H1 (cell line): ENCODE measurements around the gene RASA1. TPM values are rescaled to one million over a fixed set of nuclear protein-coding genes. Genes with fewer than 3 reads are reported as not detected.

Experiments
- CTCF ChIA-PET: fragments of 300-600 bp; sonication (Branson Sonifier 250); formaldehyde crosslinking; loops from one replicate; lab custom pipeline; 2021; ENCODE audit not compliant: partially characterized antibody; lab: Charles Lee
- POLR2A ChIA-PET: fragments of 300-600 bp; sonication (Branson Sonifier 250); formaldehyde crosslinking; loops from one replicate; lab custom pipeline; 2021; ENCODE audit warnings: inconsistent platforms; ENCODE audit not compliant: partially characterized antibody; lab: Charles Lee
- DNase-seq, 2 experiments: peaks; one replicate each; pipeline versions ENCODE4 v3.0.0 to v3.0.0-alpha.2; 2010 to 2022; ENCODE audit warnings: low spot score in 2 of 2, low read depth in 1 of 2, mixed read lengths in 1 of 2
- FAIRE-seq: peaks from 2 replicates; lab custom pipeline; 2011; peaks lifted over from hg19 to GRCh38; lab: Jason Lieb, UNC
- H2AFZ ChIP-seq: 2 replicates; pipeline ENCODE4 v1.8.1; 2012; ENCODE audit warnings: low read length, inconsistent platforms
- H2AK5ac ChIP-seq: 2 replicates; pipeline ENCODE4 v1.6.1; 2013; ENCODE audit warnings: low read depth, low read length
- H2BK120ac ChIP-seq: replicated peaks from 2 replicates; pipeline ENCODE3; 2013; ENCODE audit warnings: low read depth, low read length, inconsistent platforms
- H2BK12ac ChIP-seq: 2 replicates; pipeline ENCODE4 v1.6.1; 2013; ENCODE audit warnings: low read depth, low read length
- H2BK15ac ChIP-seq: 2 replicates; pipeline ENCODE4 v1.6.1; 2013; ENCODE audit warnings: low read length
- H2BK20ac ChIP-seq: 2 replicates; pipeline ENCODE4 v1.6.1; 2013; ENCODE audit warnings: low read length
- H2BK5ac ChIP-seq: 2 replicates; pipeline ENCODE4 v1.6.1; 2013; ENCODE audit warnings: low read depth, low read length
- H3K14ac ChIP-seq: 2 replicates; pipeline ENCODE4 v1.6.1; 2013; ENCODE audit warnings: inconsistent platforms; ENCODE audit not compliant: insufficient read length
- H3K18ac ChIP-seq: 2 replicates; pipeline ENCODE4 v1.6.1; 2013; ENCODE audit warnings: low read length; ENCODE audit errors: extremely low read depth
- H3K23ac ChIP-seq: 2 replicates; pipeline ENCODE4 v1.6.1; 2013; ENCODE audit warnings: inconsistent platforms; ENCODE audit not compliant: insufficient read length
- H3K23me2 ChIP-seq: 2 replicates; pipeline ENCODE4 v1.6.1; 2013; ENCODE audit warnings: low read depth, low read length
- H3K27ac ChIP-seq: 2 replicates; pipeline ENCODE4 v1.6.1; 2011; ENCODE audit warnings: low read depth, low read length, inconsistent platforms
- H3K27me3 ChIP-seq, 4 experiments: replicated peaks in 1 of 4; 1 replicate in 1 of 4; 2 replicates in 3 of 4; pipeline versions ENCODE4 v1.6.1 to v1.8.1; 2011 to 2013; ENCODE audit warnings: low read length in 3 of 4, mild to moderate bottlenecking in 3 of 4, inconsistent platforms in 2 of 4, mixed read lengths in 2 of 4, moderate library complexity in 1 of 4; ENCODE audit not compliant: control insufficient read depth in 3 of 4, insufficient read depth in 3 of 4; ENCODE audit errors: extremely low read depth in 1 of 4
- H3K36me3 ChIP-seq, 4 experiments: 2 replicates each; pipeline versions ENCODE4 v1.6.1 to v1.8.1; 2011 to 2013; ENCODE audit warnings: mild to moderate bottlenecking in 4 of 4, low read length in 3 of 4, moderate library complexity in 2 of 4, control low read depth in 1 of 4, inconsistent platforms in 1 of 4; ENCODE audit not compliant: insufficient read depth in 4 of 4, control insufficient read depth in 2 of 4
- H3K4ac ChIP-seq: replicated peaks from 2 replicates; pipeline ENCODE3; 2013; ENCODE audit warnings: low read length, low read depth, mixed read lengths, inconsistent platforms; ENCODE audit not compliant: insufficient read length
- H3K4me1 ChIP-seq, 4 experiments: replicated peaks in 1 of 4; 1 replicate in 1 of 4; 2 replicates in 3 of 4; pipeline versions ENCODE4 v1.6.1 to v1.8.1; 2011 to 2013; ENCODE audit warnings: low read length in 3 of 4, inconsistent platforms in 2 of 4, mixed read lengths in 1 of 4; ENCODE audit not compliant: insufficient read depth in 4 of 4, control insufficient read depth in 3 of 4
- H3K4me2 ChIP-seq, 2 experiments: 2 replicates each; pipeline versions ENCODE4 v1.6.1 to v1.8.1; 2011 to 2013; ENCODE audit warnings: low read depth in 2 of 2, low read length in 2 of 2, control low read depth in 1 of 2, inconsistent platforms in 1 of 2, mild to moderate bottlenecking in 1 of 2; ENCODE audit not compliant: insufficient read depth in 1 of 2
- H3K4me3 ChIP-seq, 4 experiments: fragments of 200-600, 300-600 bp in 1 of 4; sonication (generic), shearing (Covaris generic), sonication (Bioruptor Twin) in 1 of 4; 2 replicates each; pipeline versions ENCODE4 v1.5.1 to v1.8.1; 2011 to 2016; ENCODE audit warnings: low read length in 4 of 4, low read depth in 3 of 4, control low read depth in 2 of 4, inconsistent platforms in 2 of 4, mild to moderate bottlenecking in 2 of 4, mixed read lengths in 1 of 4, moderate library complexity in 1 of 4; ENCODE audit not compliant: insufficient read depth in 2 of 4; ENCODE audit errors: extremely low read depth in 1 of 4
- H3K56ac ChIP-seq: replicated peaks from 2 replicates; pipeline ENCODE3; 2013; ENCODE audit warnings: low read depth, mild to moderate bottlenecking, mixed read lengths, low read length, inconsistent platforms; ENCODE audit not compliant: insufficient read length
- H3K79me1 ChIP-seq: 2 replicates; pipeline ENCODE4 v1.6.1; 2013; ENCODE audit warnings: low read depth, low read length, control low read depth
- H3K79me2 ChIP-seq, 2 experiments: 2 replicates each; pipeline versions ENCODE4 v1.6.1 to v1.8.1; 2012 to 2013; ENCODE audit warnings: low read length in 2 of 2, mild to moderate bottlenecking in 2 of 2, inconsistent platforms in 1 of 2; ENCODE audit not compliant: insufficient read depth in 2 of 2, control insufficient read depth in 1 of 2
- H3K9ac ChIP-seq, 4 experiments: replicated peaks in 1 of 4; 1 replicate in 1 of 4; 2 replicates in 3 of 4; pipeline versions ENCODE4 v1.6.1 to v1.8.1; 2011 to 2013; ENCODE audit warnings: low read depth in 3 of 4, low read length in 3 of 4, control low read depth in 2 of 4, mild to moderate bottlenecking in 2 of 4, moderate library complexity in 2 of 4, inconsistent platforms in 1 of 4; ENCODE audit errors: extremely low read depth in 1 of 4
- H3K9me3 ChIP-seq, 2 experiments: 2 replicates each; pipeline versions ENCODE4 v1.6.1 to v1.8.1; 2012 to 2013; ENCODE audit warnings: mild to moderate bottlenecking in 2 of 2, moderate library complexity in 2 of 2, control low read depth in 1 of 2, inconsistent platforms in 1 of 2, low read depth in 1 of 2, low read length in 1 of 2, mixed read lengths in 1 of 2; ENCODE audit not compliant: insufficient read depth in 2 of 2
- H4K20me1 ChIP-seq, 2 experiments: replicated peaks in 1 of 2; 2 replicates each; pipeline versions ENCODE3 to v1.8.1; 2011 to 2013; ENCODE audit warnings: inconsistent platforms in 2 of 2, low read length in 2 of 2, mild to moderate bottlenecking in 1 of 2; ENCODE audit not compliant: insufficient read depth in 2 of 2, control insufficient read depth in 1 of 2
- H4K5ac ChIP-seq: 2 replicates; pipeline ENCODE4 v1.6.1; 2013; ENCODE audit warnings: low read length, low read depth, mixed read lengths, inconsistent platforms; ENCODE audit not compliant: insufficient read length
- H4K8ac ChIP-seq: 2 replicates; pipeline ENCODE4 v1.8.0; 2013; ENCODE audit warnings: mild to moderate bottlenecking, moderate library complexity, low read length, inconsistent platforms; ENCODE audit not compliant: insufficient read depth; ENCODE audit errors: extremely low read depth
- H4K91ac ChIP-seq: replicated peaks from 2 replicates; pipeline ENCODE3; 2013; ENCODE audit warnings: low read length, mixed read lengths, inconsistent platforms; ENCODE audit not compliant: insufficient read length
- ATF3 ChIP-seq: IDR thresholded peaks from 2 replicates; pipeline ENCODE4 v1.6.1; 2011; ENCODE audit warnings: low read depth, mild to moderate bottlenecking, low read length; ENCODE audit not compliant: insufficient read depth
- CBX5 ChIP-seq: fragments of 300-800, 300-1000 bp; sonication (generic); IDR thresholded peaks from 2 replicates; pipeline ENCODE4 v1.7.1; 2016; ENCODE audit warnings: antibody characterized with exemption, low read length, low read depth
- CBX8 ChIP-seq: fragments of 300-800, 300-1000 bp; sonication (generic); IDR thresholded peaks from 2 replicates; pipeline ENCODE4 v1.7.1; 2016; ENCODE audit warnings: low read depth, low read length, borderline replicate concordance
- CHD1 ChIP-seq: IDR thresholded peaks from 2 replicates; pipeline ENCODE4 v1.6.1; 2012; ENCODE audit warnings: low read depth, low read length, improper control_type of control experiment
- E2F6 ChIP-seq: IDR thresholded peaks from 2 replicates; pipeline ENCODE4 v1.6.1; 2012; ENCODE audit warnings: inconsistent platforms
- GTF2F1 ChIP-seq: IDR thresholded peaks from 2 replicates; pipeline ENCODE4 v1.6.1; 2012; ENCODE audit warnings: low read depth, low read length, improper control_type of control experiment, borderline replicate concordance
- JUN ChIP-seq: IDR thresholded peaks from 2 replicates; pipeline ENCODE4 v1.6.1; 2011; ENCODE audit warnings: low read depth, mild to moderate bottlenecking, improper control_type of control experiment, low read length
- POU5F1 ChIP-seq: IDR thresholded peaks from 2 replicates; pipeline ENCODE4 v1.6.1; 2011; ENCODE audit warnings: low read depth, mild to moderate bottlenecking, low read length, moderate library complexity
- SAP30 ChIP-seq: fragments of 300-600 bp; sonication (generic); IDR thresholded peaks from 2 replicates; pipeline ENCODE4 v1.7.1; 2012; ENCODE audit warnings: low read length, moderate library complexity, mild to moderate bottlenecking, inconsistent platforms; ENCODE audit not compliant: insufficient read depth, insufficient replicate concordance
- SIN3A ChIP-seq, 2 experiments: IDR thresholded peaks in 1 of 2; conservative IDR thresholded peaks in 1 of 2; 2 replicates each; pipeline ENCODE4 v1.6.1; 2011 to 2012; ENCODE audit warnings: low read length in 2 of 2, improper control_type of control experiment in 1 of 2, low read depth in 1 of 2, mild to moderate bottlenecking in 1 of 2
- SP1 ChIP-seq: IDR thresholded peaks from 2 replicates; pipeline ENCODE4 v1.6.1; 2011; ENCODE audit warnings: low read depth, low read length
- WGBS, 2 experiments: shearing (Covaris generic) in 1 of 2; methylation state at CpG; one replicate each; pipeline versions ENCODE4 v1.1.6 to v1.1.7; 2013 to 2015; ENCODE audit warnings: low lambda C conversion rate in 2 of 2, mixed read lengths in 2 of 2, inconsistent platforms in 1 of 2, low coverage in 1 of 2, missing lambda C conversion rate in 1 of 2; ENCODE audit not compliant: insufficient replicate concordance in 2 of 2, insufficient coverage in 1 of 2, insufficient read length in 1 of 2; ENCODE audit errors: extremely low coverage in 1 of 2, missing lambda C conversion rate in 1 of 2; 5-methylcytosine and 5-hydroxymethylcytosine counted together
- polyA plus RNA-seq, 7 experiments: library from polyadenylated mRNA; depleted of rRNA in 3 of 7; stranded (reverse) in 5 of 7; unstranded in 2 of 7; fragments of >200 nt in 5 of 7; fragments of 200-250 nt in 2 of 7; gene quantifications; 1 replicate in 5 of 7; 2 replicates in 1 of 7; 4 replicates in 1 of 7; pipeline versions ENCODE4 v1.2.1 to v1.2.3, GENCODE V29; 2011 to 2013; ENCODE audit warnings: missing spikeins in 2 of 7, mixed read lengths in 2 of 7
- total RNA-seq: library from RNA; stranded (reverse); fragmentation: NEBNext Ultra II Directional; extraction: Animal tissue kit (Norgen Biotek cat#: 25700); gene quantifications from 2 replicates; pipeline ENCODE4 v1.2.1, GENCODE V29; 2021

The RASA1 gene
- total and polyA plus RNA-seq, 2 of the 8 experiments (the other 6 are each of a cell fraction or from before 2014, with no cell fraction given), result 15.9 to 33.8 TPM

GRCh38 chr5:87243161-87243844 is 24.4 kb upstream of the RASA1 start:
- Histone ChIP-seq H3K27me3 (no peaks in the 10 kb centered on the region), H3K36me3 (no peaks in the 10 kb centered on the region), H3K4me3 (no peak overlapping the region), H3K18ac (no peak overlapping the region), H3K4me1 (no peaks in the 10 kb centered on the region), H2BK120ac (no peak overlapping the region), H2AFZ (no peak overlapping the region), H4K5ac (no peak overlapping the region), H3K14ac (no peak overlapping the region), H2BK15ac (no peak overlapping the region), H3K79me2 (no peaks in the 10 kb centered on the region), H3K79me1 (no peaks in the 10 kb centered on the region), H2BK5ac (no peak overlapping the region), H4K8ac (no peak overlapping the region), H4K20me1 (no peaks in the 10 kb centered on the region), H2BK12ac (no peak overlapping the region), H3K4ac (no peak overlapping the region), H3K56ac (no peak overlapping the region), H2BK20ac (no peak overlapping the region), H3K9ac (no peak overlapping the region), H3K23me2 (no peaks in the 10 kb centered on the region), H3K23ac (no peak overlapping the region)
- CTCF ChIA-PET, result no interaction called here
- WGBS, 2 experiments, result 88% methylated on average over 3 of the region's 3 CpGs; no CpG with 5 or more reads in 1 of the 2 experiments
- POLR2A ChIA-PET, result no interaction called here
- no peak for DNase-seq
- TF ChIP-seq SAP30 (no peak), E2F6 (no peak), CBX8 (no peak), JUN (no peak), SP1 (no peak), ATF3 (no peak), CBX5 (no peak), SIN3A (conservative IDR thresholded peaks at IDR 0.05 in 1 of 2, IDR thresholded peaks at IDR 0.05 in 1 of 2; ENCODE audit: low read depth in 1 of 2, low read length in 2 of 2) (no peak), CHD1 (no peak), POU5F1 (no peak), GTF2F1 (no peak)
- TF ChIP-seq, all 59 proteins: peak for 0
- no peak for FAIRE-seq
- H2AK5ac ChIP-seq, result no peak overlapping the region
- H3K27ac ChIP-seq, result no peak overlapping the region
- no peaks in the 10 kb centered on the region for H3K9me3 ChIP-seq
- no peak overlapping the region for H3K4me2 ChIP-seq
- H4K91ac ChIP-seq, result no peak overlapping the region
